Peyer's patch (tissue), 4 donors: ENCODE data around the gene MAP4K1.

Experiments used
- POLR2A ChIP-seq, 2 donors: fragments of 450-650 bp; IDR thresholded peaks; one replicate each; pipeline ENCODE4 v1.5.1; 2017; ENCODE audit warnings: antibody characterized with exemption in 2 of 2, mild to moderate bottlenecking in 2 of 2, moderate library complexity in 2 of 2
- TF ChIP-seq, protein P1 (sequence below), 6 experiments: fragments of 450-650 bp in 4 of 6; fragments of 200-600 bp in 2 of 6; sonication (generic) in 1 of 6; IDR thresholded peaks; one replicate each; pipeline ENCODE4 v1.5.1; 2017 to 2019; ENCODE audit warnings: antibody characterized with exemption in 6 of 6, mild to moderate bottlenecking in 3 of 6, moderate library complexity in 1 of 6

- TF ChIP-seq, protein P1, sequence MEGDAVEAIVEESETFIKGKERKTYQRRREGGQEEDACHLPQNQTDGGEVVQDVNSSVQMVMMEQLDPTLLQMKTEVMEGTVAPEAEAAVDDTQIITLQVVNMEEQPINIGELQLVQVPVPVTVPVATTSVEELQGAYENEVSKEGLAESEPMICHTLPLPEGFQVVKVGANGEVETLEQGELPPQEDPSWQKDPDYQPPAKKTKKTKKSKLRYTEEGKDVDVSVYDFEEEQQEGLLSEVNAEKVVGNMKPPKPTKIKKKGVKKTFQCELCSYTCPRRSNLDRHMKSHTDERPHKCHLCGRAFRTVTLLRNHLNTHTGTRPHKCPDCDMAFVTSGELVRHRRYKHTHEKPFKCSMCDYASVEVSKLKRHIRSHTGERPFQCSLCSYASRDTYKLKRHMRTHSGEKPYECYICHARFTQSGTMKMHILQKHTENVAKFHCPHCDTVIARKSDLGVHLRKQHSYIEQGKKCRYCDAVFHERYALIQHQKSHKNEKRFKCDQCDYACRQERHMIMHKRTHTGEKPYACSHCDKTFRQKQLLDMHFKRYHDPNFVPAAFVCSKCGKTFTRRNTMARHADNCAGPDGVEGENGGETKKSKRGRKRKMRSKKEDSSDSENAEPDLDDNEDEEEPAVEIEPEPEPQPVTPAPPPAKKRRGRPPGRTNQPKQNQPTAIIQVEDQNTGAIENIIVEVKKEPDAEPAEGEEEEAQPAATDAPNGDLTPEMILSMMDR (IDR thresholded peaks at IDR 0.05) = no peak
- TF ChIP-seq POLR2A (IDR thresholded peaks at IDR 0.05) = no peak
Measured at GRCh38 chr19:38555200-38555599, 62.6 kb downstream of the MAP4K1 start.
